GM20431 (cell line): ENCODE results near the gene TTLL5.

Source experiments
- in situ Hi-C: fragments of 300-500 bp; cut with MseI, MboI; formaldehyde crosslinking; loops from one replicate; pipeline ENCODE4 v1.15.0; 2020; ENCODE audit warnings: low sequenced_read_pairs; ENCODE audit not compliant: unreplicated experiment

Gene TTLL5

GRCh38 chr14:75697918-75698317 lies 36.9 kb downstream of the TTLL5 start:
- in situ Hi-C loops = no loop called here

GRCh38 chr14:75699331-75699730 lies 38.3 kb downstream of the TTLL5 start:
- in situ Hi-C loops = no loop called here

- in situ Hi-C loops = loop anchor here (25.0 kb wide), 1 partner anchor 687 kb away; the partner anchor contains the start of gene ESRRB
Measured at GRCh38 chr14:75700295-75700694, 39.2 kb downstream of the TTLL5 start.

- in situ Hi-C loops = loop anchor here (25.0 kb wide), 1 partner anchor 685 kb away; the partner anchor contains the start of gene ESRRB
Measured at GRCh38 chr14:75702122-75702521, 41.1 kb downstream of the TTLL5 start.

GRCh38 chr14:75702616-75703261 lies 41.7 kb downstream of the TTLL5 start:
- in situ Hi-C loops = loop anchor here (25.0 kb wide), 1 partner anchor 685 kb away; the partner anchor contains the start of gene ESRRB

DNA sequence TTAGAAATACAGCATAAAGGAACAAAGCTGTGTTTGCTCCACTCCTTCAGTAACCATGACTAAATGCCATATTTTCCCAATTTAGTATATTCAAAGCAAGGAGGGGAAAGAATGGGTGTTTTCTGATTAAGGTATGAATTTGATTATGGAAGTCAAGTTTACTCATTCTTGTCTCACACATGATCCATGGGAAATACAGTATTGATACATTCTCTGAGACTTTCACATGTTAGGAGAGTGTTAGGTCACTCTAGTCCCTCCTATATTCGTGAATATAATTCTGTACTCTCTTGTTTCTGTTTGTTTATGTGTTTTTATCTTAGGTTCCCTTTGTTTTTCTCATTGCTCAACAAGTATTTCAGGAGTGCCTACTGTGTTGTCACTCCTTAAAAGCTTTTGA lies 42.4 kb downstream of the TTLL5 start:
- in situ Hi-C loops = loop anchor here (25.0 kb wide), 1 partner anchor 684 kb away; the partner anchor contains the start of gene ESRRB

- in situ Hi-C loops = loop anchor here (25.0 kb wide), 1 partner anchor 682 kb away; the partner anchor contains the start of gene ESRRB
Measured at GRCh38 chr14:75705014-75705413, 44.0 kb downstream of the TTLL5 start.

DNA sequence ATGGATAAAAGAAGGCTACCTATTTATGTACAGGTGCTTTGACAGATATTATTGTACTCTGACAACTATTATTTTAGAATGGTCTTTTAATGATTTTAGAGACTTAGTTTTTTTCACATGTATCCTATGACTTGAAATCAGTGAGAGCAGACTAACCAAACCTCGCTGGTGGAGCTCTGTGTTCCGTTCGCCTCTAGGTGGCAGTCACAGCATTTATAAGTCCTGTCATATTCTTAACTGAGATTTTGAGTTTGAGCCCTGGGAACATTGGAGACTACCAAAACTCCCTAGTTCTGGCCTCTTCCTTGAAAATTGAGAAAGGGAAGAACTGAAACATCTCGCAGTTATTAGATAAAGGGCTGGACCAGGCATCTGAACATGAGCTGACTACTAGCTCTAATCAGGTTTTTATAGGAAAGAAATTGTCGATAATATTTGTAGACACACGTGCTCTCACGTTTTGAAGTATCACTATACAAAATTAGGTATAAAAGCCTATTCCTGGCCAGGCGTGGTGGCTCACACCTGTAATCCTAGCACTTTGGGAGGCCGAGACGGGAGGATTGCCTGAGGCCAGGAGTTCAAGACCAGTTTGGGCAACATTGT lies 48.3 kb downstream of the TTLL5 start:
- in situ Hi-C loops = loop anchor here (25.0 kb wide), 1 partner anchor 678 kb away; the partner anchor contains the start of gene ESRRB

- in situ Hi-C loops = loop anchor here (10.0 to 25.0 kb wide), 2 partner anchors 274 to 676 kb away; partner anchors contain the start of genes ESRRB, IFT43 and TGFB3
Measured at GRCh38 chr14:75711105-75711795, 50.2 kb downstream of the TTLL5 start.

- in situ Hi-C loops = loop anchor here (10.0 to 25.0 kb wide), 2 partner anchors 273 to 675 kb away; partner anchors contain the start of genes ESRRB, IFT43 and TGFB3
Measured at GRCh38 chr14:75711796-75712211, 50.8 kb downstream of the TTLL5 start.

- in situ Hi-C loops = loop anchor here (10.0 to 25.0 kb wide), 2 partner anchors 270 to 672 kb away; partner anchors contain the start of genes ESRRB, IFT43 and TGFB3
Measured at GRCh38 chr14:75714991-75715390, 53.9 kb downstream of the TTLL5 start.

DNA sequence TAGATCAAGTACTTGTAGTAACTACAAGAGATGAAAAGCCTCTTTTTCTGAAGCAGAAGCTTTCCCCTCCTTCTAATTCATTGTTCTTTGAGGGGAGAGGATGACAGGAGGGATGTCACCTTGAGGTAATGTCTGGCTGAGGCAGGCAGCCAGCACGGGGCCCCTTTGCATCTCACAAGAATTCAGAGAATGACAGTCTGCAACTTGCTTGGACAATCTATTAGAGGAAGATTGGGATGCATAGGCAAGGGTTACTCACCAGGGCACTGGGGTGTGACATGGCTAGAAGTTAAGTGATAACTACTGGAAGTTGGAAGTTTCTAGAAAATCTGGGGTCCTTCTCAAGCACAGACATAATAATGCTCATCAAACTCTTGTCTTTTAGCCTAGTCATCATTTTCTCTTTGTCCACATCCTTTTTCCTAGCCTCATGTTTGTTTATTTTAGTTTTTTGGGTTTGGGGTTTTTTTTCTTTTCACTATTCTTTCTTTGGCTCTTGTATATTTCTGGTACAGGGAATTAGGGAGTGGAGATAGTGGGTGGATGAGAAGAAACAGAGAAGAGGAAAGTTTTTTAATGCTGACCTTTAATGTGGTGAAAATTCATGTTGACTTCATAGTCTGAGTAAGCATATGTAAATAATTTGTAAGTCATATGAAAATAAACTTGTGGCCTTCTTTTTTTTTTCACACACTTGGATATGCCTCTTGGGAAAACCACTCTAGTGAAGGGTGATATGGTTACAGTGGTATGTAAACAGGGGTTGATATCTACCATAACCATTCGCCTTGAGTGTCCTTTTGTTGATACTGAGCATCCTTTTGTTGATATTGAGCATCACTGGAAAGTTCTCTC lies 55.1 kb downstream of the TTLL5 start:
- in situ Hi-C loops = loop anchor here (10.0 to 25.0 kb wide), 2 partner anchors 269 to 671 kb away; partner anchors contain the start of genes ESRRB, IFT43 and TGFB3

- in situ Hi-C loops = loop anchor here (10.0 to 25.0 kb wide), 2 partner anchors 267 to 670 kb away; partner anchors contain the start of genes ESRRB, IFT43 and TGFB3
Measured at GRCh38 chr14:75717729-75718128, 56.7 kb downstream of the TTLL5 start.

- in situ Hi-C loops = loop anchor here (10.0 to 25.0 kb wide), 2 partner anchors 267 to 669 kb away; partner anchors contain the start of genes ESRRB, IFT43 and TGFB3
Measured at GRCh38 chr14:75718199-75718598, 57.2 kb downstream of the TTLL5 start.

DNA sequence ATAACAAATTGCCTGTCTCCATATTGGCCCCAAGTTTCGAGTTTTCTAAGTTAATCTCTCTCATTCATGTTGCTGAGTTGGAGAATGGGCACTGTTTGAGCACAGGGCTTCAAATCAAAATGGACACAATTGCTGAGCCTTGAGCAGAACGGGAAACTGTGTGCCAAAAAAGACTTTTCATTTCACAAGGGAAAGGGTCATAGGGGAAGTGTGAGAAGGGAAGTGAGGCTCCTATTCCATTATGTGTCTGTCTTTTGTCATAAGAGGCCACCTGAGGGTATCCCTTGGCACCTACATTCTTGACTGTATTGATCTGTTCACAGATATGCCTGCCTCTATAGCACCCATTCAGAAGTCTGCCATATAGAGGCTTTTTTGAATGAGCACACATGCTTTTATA lies 59.1 kb downstream of the TTLL5 start:
- in situ Hi-C loops = loop anchor here (25.0 kb wide), 1 partner anchor 667 kb away; the partner anchor contains the start of gene ESRRB

- in situ Hi-C loops = loop anchor here (25.0 kb wide), 1 partner anchor 666 kb away; the partner anchor contains the start of gene ESRRB
Measured at GRCh38 chr14:75720842-75721498, 59.9 kb downstream of the TTLL5 start.

- in situ Hi-C loops = loop anchor here (25.0 kb wide), 1 partner anchor 664 kb away; the partner anchor contains the start of gene ESRRB
Measured at GRCh38 chr14:75723716-75724115, 62.7 kb downstream of the TTLL5 start.

- in situ Hi-C loops = loop anchor here (25.0 kb wide), 1 partner anchor 663 kb away; the partner anchor contains the start of gene ESRRB
Measured at GRCh38 chr14:75724414-75725204, 63.6 kb downstream of the TTLL5 start.
